Endothelial cell of umbilical vein (primary cell): ENCODE data around the gene MSRB2. TPM values are rescaled to one million over a fixed set of nuclear protein-coding genes. Genes with fewer than 3 reads are reported as not detected.

ENCODE experiments used
- BruUV-seq: library from RNA; stranded (reverse); fragments of 400-500 nt; replicated peaks from 2 replicates; lab custom pipeline; 2021; lab: Mats Ljungman, UMichigan
- CTCF ChIA-PET: fragments of 300-600, 350-600 bp; sonication (Branson Sonifier 250); formaldehyde crosslinking; loops from one replicate; lab custom pipeline; 2021; ENCODE audit warnings: antibody characterized with exemption, inconsistent platforms; lab: Charles Lee
- POLR2A ChIA-PET: fragments of 300-600, 350-600 bp; sonication (Branson Sonifier 250); formaldehyde crosslinking; loops from one replicate; lab custom pipeline; 2021; ENCODE audit warnings: antibody characterized with exemption, inconsistent platforms; lab: Charles Lee
- DNase-seq: peaks from one replicate; pipeline ENCODE4 v3.0.0-alpha.2; 2011; ENCODE audit warnings: low read depth, low spot score
- FAIRE-seq: peaks from 2 replicates; lab custom pipeline; 2011; peaks lifted over from hg19 to GRCh38; lab: Jason Lieb, UNC
- H2AFZ ChIP-seq: 2 replicates; pipeline ENCODE4 v1.6.0; 2012; ENCODE audit warnings: low read depth, low read length, control low read depth, inconsistent platforms
- H3K27ac ChIP-seq: 2 replicates; pipeline ENCODE4 v1.5.1; 2011; ENCODE audit warnings: low read depth, mild to moderate bottlenecking, control low read depth, low read length, moderate library complexity; ENCODE audit not compliant: insufficient read depth
- H3K27me3 ChIP-seq, 2 experiments: 2 replicates each; pipeline versions ENCODE4 v1.6.0 to v1.6.1; 2011; ENCODE audit warnings: low read length in 2 of 2, mixed read lengths in 1 of 2; ENCODE audit not compliant: control insufficient read depth in 2 of 2, insufficient read depth in 2 of 2
- H3K36me3 ChIP-seq, 2 experiments: 2 replicates in 1 of 2; 3 replicates in 1 of 2; pipeline ENCODE4 v1.5.1; 2011; ENCODE audit warnings: low read length in 2 of 2, mild to moderate bottlenecking in 1 of 2, moderate library complexity in 1 of 2; ENCODE audit not compliant: control insufficient read depth in 2 of 2, insufficient read depth in 2 of 2; ENCODE audit errors: extremely low read depth in 1 of 2
- H3K4me1 ChIP-seq: 3 replicates; pipeline ENCODE4 v1.5.1; 2011; ENCODE audit warnings: mild to moderate bottlenecking, low read length; ENCODE audit not compliant: control insufficient read depth, insufficient read depth; ENCODE audit errors: extremely low read depth
- H3K4me2 ChIP-seq: 2 replicates; pipeline ENCODE4 v1.6.1; 2011; ENCODE audit warnings: low read length, control low read depth, mixed read lengths; ENCODE audit not compliant: insufficient read depth
- H3K4me3 ChIP-seq, 3 experiments: fragments of 200-600 bp in 1 of 3; sonication (generic), shearing (Covaris generic) in 1 of 3; replicated peaks in 1 of 3; 2 replicates each; pipeline ENCODE4 v1.5.1; 2011 to 2016; ENCODE audit warnings: control low read depth in 3 of 3, low read length in 3 of 3, mild to moderate bottlenecking in 2 of 3, inconsistent platforms in 1 of 3, low read depth in 1 of 3, moderate library complexity in 1 of 3; ENCODE audit not compliant: insufficient read depth in 1 of 3
- H3K79me2 ChIP-seq: 2 replicates; pipeline ENCODE4 v1.6.0; 2012; ENCODE audit warnings: low read length, inconsistent platforms; ENCODE audit not compliant: control insufficient read depth, insufficient read depth
- H3K9ac ChIP-seq: replicated peaks from 2 replicates; pipeline ENCODE3; 2011; ENCODE audit warnings: low read length, control low read depth; ENCODE audit not compliant: insufficient read depth; ENCODE audit errors: extremely low read depth
- H3K9me1 ChIP-seq: replicated peaks from 3 replicates; pipeline ENCODE4 v1.6.0; 2011; ENCODE audit warnings: mild to moderate bottlenecking, low read length; ENCODE audit not compliant: control insufficient read depth, insufficient read depth; ENCODE audit errors: extremely low read depth
- H3K9me3 ChIP-seq: replicated peaks from 2 replicates; pipeline ENCODE4 v1.5.1; 2012; ENCODE audit warnings: low read length, inconsistent platforms; ENCODE audit not compliant: control insufficient read depth, insufficient read depth
- H4K20me1 ChIP-seq: replicated peaks from 2 replicates; pipeline ENCODE3; 2011; ENCODE audit warnings: mild to moderate bottlenecking, low read length; ENCODE audit not compliant: control insufficient read depth, insufficient read depth; ENCODE audit errors: extremely low read depth
- EZH2 ChIP-seq: IDR thresholded peaks from 2 replicates; pipeline ENCODE4 v1.6.1; 2012; ENCODE audit warnings: borderline replicate concordance, low read depth, mild to moderate bottlenecking, moderate library complexity, low read length, inconsistent platforms; ENCODE audit not compliant: severe bottlenecking
- FOS ChIP-seq: IDR thresholded peaks from 2 replicates; pipeline ENCODE4 v1.6.1; 2011; ENCODE audit warnings: mild to moderate bottlenecking, low read length, moderate library complexity, borderline replicate concordance; ENCODE audit not compliant: insufficient read depth
- GATA2 ChIP-seq: IDR thresholded peaks from 2 replicates; pipeline ENCODE4 v1.7.0; 2011; ENCODE audit warnings: low read depth, mild to moderate bottlenecking, moderate library complexity, mixed read lengths, low read length; ENCODE audit not compliant: insufficient read length, insufficient read depth
- MYC ChIP-seq: IDR thresholded peaks from one replicate; pipeline ENCODE4 v1.6.1; 2011; ENCODE audit warnings: mild to moderate bottlenecking, low read depth, low read length
- POLR2AphosphoS5 ChIP-seq: IDR thresholded peaks from 2 replicates; pipeline ENCODE4 v1.6.1; 2012; ENCODE audit warnings: low read depth, mild to moderate bottlenecking, control low read depth, low read length, moderate library complexity; ENCODE audit not compliant: insufficient read depth
- dilution Hi-C: fragments of 300-500 bp; cut with MboI; formaldehyde crosslinking; loops from one replicate; pipeline ENCODE4 v1.15.0; 2019; ENCODE audit warnings: low sequenced_read_pairs; ENCODE audit not compliant: extremely low pct_ligation_motif_present
- intact Hi-C: fragments of 100-400 bp; cut with micrococcal nuclease; formaldehyde crosslinking; loops from one replicate; pipeline ENCODE4 v1.10.0; 2022
- polyA plus RNA-seq, 4 experiments: library from polyadenylated mRNA; depleted of rRNA in 3 of 4; stranded (reverse) in 3 of 4; unstranded in 1 of 4; fragments of >200 nt; gene quantifications; 2 replicates each; pipeline versions ENCODE4 v1.2.1 to v1.2.3, GENCODE V29; 2011 to 2012; ENCODE audit warnings: missing spikeins in 1 of 4
- total RNA-seq: library from RNA; stranded (reverse); gene quantifications from 2 replicates; pipeline ENCODE4 v1.2.3, GENCODE V29; 2021
- TF ChIP-seq, protein P1 (sequence below), 2 donors: IDR thresholded peaks; 1 replicate in 1 of 2; 2 replicates in 1 of 2; pipeline ENCODE4 v1.5.1; 2011; ENCODE audit warnings: low read length in 2 of 2, mild to moderate bottlenecking in 2 of 2, moderate library complexity in 2 of 2, control low read depth in 1 of 2, inconsistent platforms in 1 of 2, low read depth in 1 of 2; ENCODE audit not compliant: insufficient read depth in 1 of 2; ENCODE audit errors: extremely low read depth in 1 of 2
- TF ChIP-seq, protein P2 (sequence below): IDR thresholded peaks from 2 replicates; pipeline ENCODE4 v1.6.1; 2011; ENCODE audit not compliant: insufficient read depth, insufficient read length

Gene MSRB2
- total and polyA plus RNA-seq, 2 donors (not counting 3 experiments of a cell fraction or from before 2014, with no cell fraction given), result 16.2 to 20.6 TPM

DNA sequence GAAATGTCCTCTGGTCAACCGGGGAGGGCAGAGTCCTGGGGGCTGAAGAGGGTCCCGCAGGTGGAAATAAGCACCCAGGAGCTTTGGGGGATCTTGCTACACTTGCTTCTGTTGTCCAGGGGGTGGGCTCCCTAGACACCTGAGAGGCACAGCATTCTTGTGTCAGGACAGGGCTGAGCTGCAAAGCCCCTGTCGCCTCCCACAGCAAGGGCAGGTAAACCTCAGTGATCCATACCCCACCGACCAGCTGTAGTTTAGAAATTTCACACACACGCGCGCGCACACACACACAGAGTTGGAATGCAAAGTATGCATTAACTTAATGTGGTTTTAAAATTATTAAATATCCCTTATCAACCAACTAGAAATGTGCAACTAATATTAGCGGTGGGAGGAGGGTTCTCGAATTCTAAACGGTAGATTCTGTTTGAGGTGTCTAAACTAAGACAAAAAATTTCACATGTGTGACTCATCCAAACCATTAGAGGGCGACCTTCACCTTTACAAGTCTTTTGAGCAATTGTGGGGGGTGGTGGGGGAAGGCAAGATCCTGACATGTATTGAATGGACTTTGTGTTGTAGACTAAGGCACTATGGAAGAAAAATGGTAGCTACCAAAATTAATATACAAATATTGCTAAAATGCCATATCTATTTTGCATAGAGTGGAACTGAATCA is 62.5 kb downstream of the MSRB2 start:
- Histone ChIP-seq H3K36me3 (no peaks in the 10 kb centered on the region), H3K9me1 (no peaks in the 10 kb centered on the region), H3K4me1 (peaks cover 3% of the 10 kb centered on the region), H3K27me3 (no peaks in the 10 kb centered on the region), H3K9ac (no peak overlapping the region), H2AFZ (no peak overlapping the region), H3K9me3 (no peaks in the 10 kb centered on the region), H3K27ac (no peak overlapping the region), H4K20me1 (no peaks in the 10 kb centered on the region), H3K79me2 (no peaks in the 10 kb centered on the region), H3K4me2 (peak overlapping the region; percentile 21), H3K4me3 (no peak overlapping the region)
- BruUV-seq, result no TSS peak
- FAIRE-seq (peak; percentile 47), DNase-seq (peak; percentile 6)
- TF ChIP-seq, protein P1, sequence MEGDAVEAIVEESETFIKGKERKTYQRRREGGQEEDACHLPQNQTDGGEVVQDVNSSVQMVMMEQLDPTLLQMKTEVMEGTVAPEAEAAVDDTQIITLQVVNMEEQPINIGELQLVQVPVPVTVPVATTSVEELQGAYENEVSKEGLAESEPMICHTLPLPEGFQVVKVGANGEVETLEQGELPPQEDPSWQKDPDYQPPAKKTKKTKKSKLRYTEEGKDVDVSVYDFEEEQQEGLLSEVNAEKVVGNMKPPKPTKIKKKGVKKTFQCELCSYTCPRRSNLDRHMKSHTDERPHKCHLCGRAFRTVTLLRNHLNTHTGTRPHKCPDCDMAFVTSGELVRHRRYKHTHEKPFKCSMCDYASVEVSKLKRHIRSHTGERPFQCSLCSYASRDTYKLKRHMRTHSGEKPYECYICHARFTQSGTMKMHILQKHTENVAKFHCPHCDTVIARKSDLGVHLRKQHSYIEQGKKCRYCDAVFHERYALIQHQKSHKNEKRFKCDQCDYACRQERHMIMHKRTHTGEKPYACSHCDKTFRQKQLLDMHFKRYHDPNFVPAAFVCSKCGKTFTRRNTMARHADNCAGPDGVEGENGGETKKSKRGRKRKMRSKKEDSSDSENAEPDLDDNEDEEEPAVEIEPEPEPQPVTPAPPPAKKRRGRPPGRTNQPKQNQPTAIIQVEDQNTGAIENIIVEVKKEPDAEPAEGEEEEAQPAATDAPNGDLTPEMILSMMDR (IDR thresholded peaks at IDR 0.05; ENCODE audit: extremely low read depth in 1 of 2, insufficient read depth in 1 of 2, low read depth in 1 of 2, low read length in 2 of 2), result peak in 1 of 2 donors; percentile 20
- TF ChIP-seq, protein P2, sequence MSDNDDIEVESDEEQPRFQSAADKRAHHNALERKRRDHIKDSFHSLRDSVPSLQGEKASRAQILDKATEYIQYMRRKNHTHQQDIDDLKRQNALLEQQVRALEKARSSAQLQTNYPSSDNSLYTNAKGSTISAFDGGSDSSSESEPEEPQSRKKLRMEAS, result no peak
- TF ChIP-seq EZH2 (no peak), MYC (no peak), FOS (peak; percentile 8), GATA2 (no peak), POLR2AphosphoS5 (no peak)
- intact Hi-C loops, result loop anchor here (2.0 kb wide), 7 partner anchors 135 to 1399 kb away; no protein-coding TSS in a partner anchor
- dilution Hi-C loops, result no loop called here
- CTCF ChIA-PET, result interaction anchor here (0.8 to 3.1 kb wide), 21 partner anchors 9 to 1992 kb away, joined by 3 to 60 read pairs (median 6); no protein-coding TSS in a partner anchor
- POLR2A ChIA-PET, result no interaction called here
